Measurements from ENCODE around the gene TMEM225. TPM values are rescaled to one million over a fixed set of nuclear protein-coding genes. Genes with fewer than 3 reads are reported as not detected.

TMEM225 gene, protein sequence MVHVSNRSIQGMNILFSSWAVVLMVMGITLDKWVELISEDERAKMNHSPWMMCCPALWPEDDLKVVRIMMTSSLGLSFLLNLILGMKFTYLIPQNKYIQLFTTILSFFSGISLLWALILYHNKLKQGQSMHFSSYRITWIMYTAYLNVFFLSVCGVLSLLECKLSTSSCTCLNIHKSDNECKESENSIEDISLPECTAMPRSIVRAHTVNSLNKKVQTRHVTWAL
- total RNA-seq, result not detected

- no peak for TF ChIP-seq POLR2A (IDR thresholded peaks at IDR 0.05)
- TF ChIP-seq, protein P1, sequence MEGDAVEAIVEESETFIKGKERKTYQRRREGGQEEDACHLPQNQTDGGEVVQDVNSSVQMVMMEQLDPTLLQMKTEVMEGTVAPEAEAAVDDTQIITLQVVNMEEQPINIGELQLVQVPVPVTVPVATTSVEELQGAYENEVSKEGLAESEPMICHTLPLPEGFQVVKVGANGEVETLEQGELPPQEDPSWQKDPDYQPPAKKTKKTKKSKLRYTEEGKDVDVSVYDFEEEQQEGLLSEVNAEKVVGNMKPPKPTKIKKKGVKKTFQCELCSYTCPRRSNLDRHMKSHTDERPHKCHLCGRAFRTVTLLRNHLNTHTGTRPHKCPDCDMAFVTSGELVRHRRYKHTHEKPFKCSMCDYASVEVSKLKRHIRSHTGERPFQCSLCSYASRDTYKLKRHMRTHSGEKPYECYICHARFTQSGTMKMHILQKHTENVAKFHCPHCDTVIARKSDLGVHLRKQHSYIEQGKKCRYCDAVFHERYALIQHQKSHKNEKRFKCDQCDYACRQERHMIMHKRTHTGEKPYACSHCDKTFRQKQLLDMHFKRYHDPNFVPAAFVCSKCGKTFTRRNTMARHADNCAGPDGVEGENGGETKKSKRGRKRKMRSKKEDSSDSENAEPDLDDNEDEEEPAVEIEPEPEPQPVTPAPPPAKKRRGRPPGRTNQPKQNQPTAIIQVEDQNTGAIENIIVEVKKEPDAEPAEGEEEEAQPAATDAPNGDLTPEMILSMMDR (IDR thresholded peaks at IDR 0.05 in 4 of 5, conservative IDR thresholded peaks at IDR 0.05 in 1 of 5), result no peak
- intact Hi-C loops (cut with DNase I; ENCODE audit: low total_unique reads), result no loop called here
- H3K4me3 ChIP-seq, result no peak within 1 kb of the TSS
- ATAC-seq (no peak), DNase-seq (no peak)
- no peaks in the 10 kb centered on the region for H3K9me3 ChIP-seq
- no peaks in the 10 kb centered on the region for H3K27me3 ChIP-seq
- H3K4me1 ChIP-seq, result no peaks in the 10 kb centered on the region
- no peaks in the 10 kb centered on the region for H3K36me3 ChIP-seq
- H3K27ac ChIP-seq, result no peak within 1 kb of the TSS
- in situ Hi-C loops (cut with MboI; ENCODE audit: low sequenced_read_pairs in 4 of 4), result no loop called here
These were observed at the start of gene TMEM225 for GRCh38 chr11:123885570-123885969. Gene TMEM225 (minus strand): TSS chr11:123885670. CDS start chr11:123885425, 245 bp downstream.

- ATAC-seq, result no peak
- intact Hi-C loops (cut with DNase I; ENCODE audit: low total_unique reads), result no loop called here
- no peak for DNase-seq
- TF ChIP-seq POLR2A (IDR thresholded peaks at IDR 0.05), result no peak
- TF ChIP-seq, protein P1 (IDR thresholded peaks at IDR 0.05 in 4 of 5, conservative IDR thresholded peaks at IDR 0.05 in 1 of 5), result no peak
- no peak overlapping the region for H3K27ac ChIP-seq
- no peaks in the 10 kb centered on the region for H3K36me3 ChIP-seq
- in situ Hi-C loops (cut with MboI; ENCODE audit: low sequenced_read_pairs in 4 of 4), result no loop called here
- no peaks in the 10 kb centered on the region for H3K27me3 ChIP-seq
- H3K4me3 ChIP-seq, result no peak overlapping the region
- H3K9me3 ChIP-seq, result no peaks in the 10 kb centered on the region
- H3K4me1 ChIP-seq, result no peaks in the 10 kb centered on the region
These were observed 38.6 kb upstream of the TMEM225 start for GRCh38 chr11:123924027-123924426.

DNA sequence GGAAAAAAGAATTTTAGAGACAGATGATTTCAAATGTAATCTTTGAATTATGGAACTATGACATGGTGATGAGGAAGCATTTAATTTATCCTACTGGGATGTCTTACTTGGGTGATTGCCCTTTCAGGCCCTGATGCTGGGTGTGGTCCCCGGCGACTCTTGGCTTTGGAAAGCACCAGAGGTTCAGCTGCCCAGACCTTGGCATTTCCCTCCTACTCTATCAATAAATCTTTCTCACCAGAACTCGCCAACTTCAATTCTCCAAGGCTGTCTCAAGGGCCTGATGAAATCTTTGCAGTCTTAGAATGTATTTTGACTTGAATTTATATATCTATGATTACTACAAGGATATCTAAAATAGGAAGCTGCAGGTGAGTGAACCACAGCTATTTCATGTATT lies 35.5 kb upstream of the TMEM225 start:
- no peak overlapping the region for H3K4me3 ChIP-seq
- in situ Hi-C loops (cut with MboI; ENCODE audit: low sequenced_read_pairs in 4 of 4) (no loop called here), intact Hi-C loops (cut with DNase I; ENCODE audit: low total_unique reads) (no loop called here)
- no peaks in the 10 kb centered on the region for H3K9me3 ChIP-seq
- H3K4me1 ChIP-seq, result no peaks in the 10 kb centered on the region
- H3K36me3 ChIP-seq, result no peaks in the 10 kb centered on the region
- H3K27me3 ChIP-seq, result no peaks in the 10 kb centered on the region
- H3K27ac ChIP-seq, result no peak overlapping the region
- DNase-seq, result no peak
- no peak for ATAC-seq
- no peak for TF ChIP-seq POLR2A (IDR thresholded peaks at IDR 0.05)
- TF ChIP-seq, protein P1 (IDR thresholded peaks at IDR 0.05 in 4 of 5, conservative IDR thresholded peaks at IDR 0.05 in 1 of 5), result no peak

GRCh38 chr11:123905826-123906225 lies 20.4 kb upstream of the TMEM225 start:
- Histone ChIP-seq H3K27me3 (no peaks in the 10 kb centered on the region), H3K9me3 (no peaks in the 10 kb centered on the region), H3K4me1 (no peaks in the 10 kb centered on the region), H3K36me3 (no peaks in the 10 kb centered on the region), H3K27ac (no peak overlapping the region), H3K4me3 (no peak overlapping the region)
- intact Hi-C loops (cut with DNase I; ENCODE audit: low total_unique reads), result no loop called here
- ATAC-seq (no peak), DNase-seq (no peak)
- in situ Hi-C loops (cut with MboI; ENCODE audit: low sequenced_read_pairs in 4 of 4), result no loop called here
- TF ChIP-seq, protein P1 (IDR thresholded peaks at IDR 0.05 in 4 of 5, conservative IDR thresholded peaks at IDR 0.05 in 1 of 5), result no peak
- no peak for TF ChIP-seq POLR2A (IDR thresholded peaks at IDR 0.05)

DNA sequence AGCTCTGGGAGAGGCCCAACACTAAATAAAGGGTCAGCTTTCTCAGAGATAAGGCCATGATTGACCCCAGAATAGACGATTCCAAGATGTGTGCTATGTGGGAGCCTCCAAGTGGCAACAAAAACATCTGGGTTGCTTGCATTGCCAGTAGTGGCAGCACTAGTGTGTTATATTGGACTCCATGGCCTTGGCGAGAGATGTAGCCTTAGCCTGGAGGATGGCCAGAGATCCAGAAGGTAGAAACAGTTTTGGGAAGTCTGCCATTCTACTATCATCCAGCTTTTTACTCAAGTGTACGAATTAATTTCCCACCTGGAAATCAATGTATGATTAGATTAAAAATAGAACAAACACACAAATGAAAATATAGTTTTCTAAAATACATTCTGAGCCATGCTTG lies 19.5 kb upstream of the TMEM225 start:
- H3K9me3 ChIP-seq, result no peaks in the 10 kb centered on the region
- in situ Hi-C loops (cut with MboI; ENCODE audit: low sequenced_read_pairs in 4 of 4), result no loop called here
- no peaks in the 10 kb centered on the region for H3K4me1 ChIP-seq
- intact Hi-C loops (cut with DNase I; ENCODE audit: low total_unique reads), result no loop called here
- H3K36me3 ChIP-seq, result no peaks in the 10 kb centered on the region
- DNase-seq (no peak), ATAC-seq (no peak)
- no peak overlapping the region for H3K4me3 ChIP-seq
- H3K27me3 ChIP-seq, result no peaks in the 10 kb centered on the region
- H3K27ac ChIP-seq, result no peak overlapping the region
- no peak for TF ChIP-seq POLR2A (IDR thresholded peaks at IDR 0.05)
- TF ChIP-seq, protein P1 (IDR thresholded peaks at IDR 0.05 in 4 of 5, conservative IDR thresholded peaks at IDR 0.05 in 1 of 5), result no peak

All from gastrocnemius medialis (tissue), 4 donors.